Osteoblast (primary cell): ENCODE results near the gene LIPJ. TPM values are rescaled to one million over a fixed set of nuclear protein-coding genes. Genes with fewer than 3 reads are reported as not detected.

Source experiments
- DNase-seq: peaks from one replicate; pipeline ENCODE4 v3.0.0; 2011; ENCODE audit warnings: low spot score, mixed read lengths; ENCODE audit not compliant: insufficient read length; ENCODE audit errors: missing footprints
- H2AFZ ChIP-seq: 2 replicates; pipeline ENCODE4 v1.6.0; 2011; ENCODE audit warnings: mild to moderate bottlenecking, low read length
- H3K27ac ChIP-seq: 2 replicates; pipeline ENCODE4 v1.5.1; 2011; ENCODE audit warnings: mild to moderate bottlenecking, low read depth, low read length, moderate library complexity
- H3K27me3 ChIP-seq: 2 replicates; pipeline ENCODE4 v1.6.0; 2012; ENCODE audit warnings: mild to moderate bottlenecking, control low read depth, inconsistent platforms, low read length, moderate library complexity; ENCODE audit not compliant: insufficient read depth
- H3K36me3 ChIP-seq: 2 replicates; pipeline ENCODE4 v1.5.1; 2011; ENCODE audit warnings: mild to moderate bottlenecking, low read length, control low read depth, moderate library complexity; ENCODE audit not compliant: insufficient read depth
- H3K4me1 ChIP-seq: 2 replicates; pipeline ENCODE4 v1.5.1; 2011; ENCODE audit warnings: mild to moderate bottlenecking, low read length, control low read depth, moderate library complexity; ENCODE audit not compliant: insufficient read depth
- H3K4me2 ChIP-seq: 2 replicates; pipeline ENCODE4 v1.6.0; 2011; ENCODE audit warnings: mild to moderate bottlenecking, low read length; ENCODE audit not compliant: insufficient read depth
- H3K4me3 ChIP-seq: fragments of 200-600 bp; sonication (generic); 3 replicates; pipeline ENCODE4 v1.5.1; 2012; ENCODE audit warnings: mild to moderate bottlenecking, low read length, inconsistent platforms; ENCODE audit not compliant: insufficient read depth
- H3K79me2 ChIP-seq: 2 replicates; pipeline ENCODE4 v1.6.0; 2012; ENCODE audit warnings: mild to moderate bottlenecking, low read length, control low read depth, inconsistent platforms; ENCODE audit not compliant: insufficient read depth
- H3K9me3 ChIP-seq: 2 replicates; pipeline ENCODE4 v1.5.1; 2011; ENCODE audit warnings: low read depth, low read length, control low read depth
- H4K20me1 ChIP-seq: 2 replicates; pipeline ENCODE4 v1.6.0; 2012; ENCODE audit warnings: mild to moderate bottlenecking, low read length, control low read depth; ENCODE audit not compliant: insufficient read depth
- CTCF ChIP-seq: IDR thresholded peaks from 2 replicates; pipeline ENCODE4 v1.5.1; 2011; ENCODE audit warnings: mild to moderate bottlenecking, low read depth, low read length, moderate library complexity; ENCODE audit errors: extremely low read depth
- total RNA-seq: library from RNA; depleted of rRNA; stranded (reverse); fragments of >200 nt; gene quantifications from 2 replicates; pipeline ENCODE4 v1.2.3, GENCODE V29; 2012

The LIPJ gene
- total RNA-seq, 1 donor = under 0.01 TPM

- Histone ChIP-seq H3K4me3 (no peak overlapping the region), H3K79me2 (no peaks in the 10 kb centered on the region), H3K4me1 (peaks cover 2% of the 10 kb centered on the region), H4K20me1 (no peaks in the 10 kb centered on the region), H3K27ac (no peak overlapping the region), H3K4me2 (no peak overlapping the region), H2AFZ (no peak overlapping the region), H3K36me3 (no peaks in the 10 kb centered on the region), H3K27me3 (no peaks in the 10 kb centered on the region), H3K9me3 (no peaks in the 10 kb centered on the region)
- no peak for TF ChIP-seq CTCF
- no peak for DNase-seq
Measured at GRCh38 chr10:88618496-88618895, 31.9 kb downstream of the LIPJ start.

- Histone ChIP-seq H4K20me1 (no peaks in the 10 kb centered on the region), H3K27ac (no peak overlapping the region), H3K36me3 (no peaks in the 10 kb centered on the region), H3K4me2 (no peak overlapping the region), H3K9me3 (no peaks in the 10 kb centered on the region), H3K4me1 (peaks cover 2% of the 10 kb centered on the region), H3K4me3 (no peak overlapping the region), H3K79me2 (no peaks in the 10 kb centered on the region), H2AFZ (no peak overlapping the region), H3K27me3 (no peaks in the 10 kb centered on the region)
- no peak for TF ChIP-seq CTCF
- DNase-seq = no peak
Measured at GRCh38 chr10:88620441-88620840, 33.9 kb downstream of the LIPJ start.

- no peak overlapping the region for H3K4me2 ChIP-seq
- no peaks in the 10 kb centered on the region for H3K79me2 ChIP-seq
- H3K4me3 ChIP-seq = no peak overlapping the region
- no peak for DNase-seq
- H3K36me3 ChIP-seq = no peaks in the 10 kb centered on the region
- no peak overlapping the region for H2AFZ ChIP-seq
- no peaks in the 10 kb centered on the region for H3K27me3 ChIP-seq
- H3K4me1 ChIP-seq = no peaks in the 10 kb centered on the region
- H3K27ac ChIP-seq = no peak overlapping the region
- no peaks in the 10 kb centered on the region for H3K9me3 ChIP-seq
- no peak for TF ChIP-seq CTCF
- H4K20me1 ChIP-seq = no peaks in the 10 kb centered on the region
Measured at GRCh38 chr10:88623835-88624234, 37.3 kb downstream of the LIPJ start.

GRCh38 chr10:88624840-88625239 lies 38.3 kb downstream of the LIPJ start:
- no peak for TF ChIP-seq CTCF
- Histone ChIP-seq H4K20me1 (no peaks in the 10 kb centered on the region), H3K79me2 (no peaks in the 10 kb centered on the region), H2AFZ (no peak overlapping the region), H3K27ac (no peak overlapping the region), H3K36me3 (no peaks in the 10 kb centered on the region), H3K9me3 (no peaks in the 10 kb centered on the region), H3K4me2 (no peak overlapping the region), H3K27me3 (no peaks in the 10 kb centered on the region), H3K4me3 (no peak overlapping the region), H3K4me1 (no peaks in the 10 kb centered on the region)
- no peak for DNase-seq
